Psoas muscle (tissue), 8 donors: Measurements from ENCODE around the gene ITFG1. TPM values are rescaled to one million over a fixed set of nuclear protein-coding genes. Genes with fewer than 3 reads are reported as not detected.

Experiments
- ATAC-seq, 4 donors: fragments of 200-7000 bp; cut with Tn5 transposase; one replicate each; pipeline ENCODE4 v1.9.1; 2020; ENCODE audit warnings: moderate library complexity in 3 of 4, mild to moderate bottlenecking in 2 of 4
- DNase-seq, 2 donors: peaks; one replicate each; pipeline ENCODE4 v3.0.0-alpha.2; 2020
- H3K27ac ChIP-seq: fragments of 200-600 bp; one replicate; pipeline ENCODE4 v1.8.0; 2022
- H3K27me3 ChIP-seq, 3 donors: fragments of 200-600 bp in 1 of 3; one replicate each; pipeline versions ENCODE4 v1.6.1 to v1.8.0; 2013 to 2022; ENCODE audit warnings: low read length in 2 of 3, mild to moderate bottlenecking in 2 of 3, moderate library complexity in 1 of 3; ENCODE audit not compliant: insufficient read depth in 3 of 3
- H3K36me3 ChIP-seq, 2 donors: fragments of 200-600 bp in 1 of 2; one replicate each; pipeline versions ENCODE4 v1.6.1 to v1.8.0; 2013 to 2022; ENCODE audit warnings: low read depth in 1 of 2, mild to moderate bottlenecking in 1 of 2, moderate library complexity in 1 of 2; ENCODE audit not compliant: insufficient read depth in 1 of 2
- H3K4me1 ChIP-seq: fragments of 200-600 bp; one replicate; pipeline ENCODE4 v1.8.0; 2022
- H3K4me3 ChIP-seq: fragments of 200-600 bp; one replicate; pipeline ENCODE4 v1.8.0; 2022; ENCODE audit warnings: mild to moderate bottlenecking
- H3K9me3 ChIP-seq: fragments of 200-600 bp; one replicate; pipeline ENCODE4 v1.8.0; 2022
- CTCF ChIP-seq: fragments of 200-600 bp; IDR thresholded peaks from one replicate; pipeline ENCODE4 v1.8.0; 2022; ENCODE audit warnings: antibody characterized with exemption
- WGBS, 3 donors: extraction: QIAGEN DNeasy Blood & Tissue Kit; methylation state at CpG; one replicate each; pipeline versions ENCODE4 v1.1.6 to v1.1.7; 2013; 5-methylcytosine and 5-hydroxymethylcytosine counted together
- intact Hi-C, 2 donors: fragments of 100-400 bp; cut with DNase I; formaldehyde crosslinking; loops; one replicate each; pipeline versions ENCODE4 v1.11.0 to v1.14.2; 2022
- polyA plus RNA-seq, 3 donors: library from polyadenylated mRNA; stranded (reverse); fragments of 200-250 nt; gene quantifications; one replicate each; pipeline ENCODE4 v1.2.3, GENCODE V29; 2013
- total RNA-seq, 4 donors: library from RNA; stranded (reverse); fragmentation: NEBNext Ultra II Directional in 2 of 4; extraction: Animal tissue kit (Norgen Biotek cat#: 25700) in 2 of 4; gene quantifications; one replicate each; pipeline versions ENCODE4 v1.2.1 to v1.2.4, GENCODE V29; 2021 to 2023
- donor health status: healthy with polysubstance abuse.
- donor health status: DM: no; HTN: no; CAD: no; lungs with moderate emphysema.
- donor health status: Bipolar disorder and iron deficiency.
- donor health status: healthy.
- donor health status: DM: yes; HTN: yes; CAD: no.
- donor health status: DM: no; HTN: no; CAD: no.
- donor health status: DM: no; HTN: no; CAD: no.
- donor health status: DM: yes; HTN: yes; CAD: no.

Gene ITFG1
- total and polyA plus RNA-seq, 7 donors: 13.0 to 30.3 (median 22.6) TPM

DNA sequence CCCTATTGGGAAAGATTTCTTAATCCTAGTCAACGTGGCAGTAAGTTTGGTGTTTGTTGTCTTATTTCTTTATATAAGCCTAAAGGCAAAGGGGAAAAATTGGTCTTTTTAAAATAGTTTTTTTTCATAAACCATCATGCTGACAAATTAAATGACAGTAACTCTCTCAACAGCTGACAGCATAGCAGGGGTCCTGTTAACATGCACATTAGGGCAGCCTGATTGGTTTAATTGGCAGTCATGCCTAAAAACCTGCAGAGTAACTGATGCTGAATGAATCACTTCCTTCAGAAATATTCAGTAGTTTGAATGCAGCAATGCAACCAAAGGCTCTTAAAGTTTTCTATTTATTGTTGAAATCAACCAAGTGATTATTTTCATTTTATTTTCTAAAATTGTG, 85.4 kb downstream of the ITFG1 start:
- no peak for ATAC-seq
- no peak overlapping the region for H3K4me3 ChIP-seq
- peaks cover 0 to 20% of the 10 kb centered on the region in 2 donors for H3K36me3 ChIP-seq
- H3K27ac ChIP-seq: no peak overlapping the region
- intact Hi-C loops: no loop called here
- no peaks in the 10 kb centered on the region for H3K9me3 ChIP-seq
- no peaks in the 10 kb centered on the region for H3K27me3 ChIP-seq
- TF ChIP-seq CTCF: no peak
- no peak for DNase-seq
- WGBS, 3 donors: 82 to 95% (median 83%) methylated on average over 1 of the region's 1 CpG
- no peaks in the 10 kb centered on the region for H3K4me1 ChIP-seq

DNA sequence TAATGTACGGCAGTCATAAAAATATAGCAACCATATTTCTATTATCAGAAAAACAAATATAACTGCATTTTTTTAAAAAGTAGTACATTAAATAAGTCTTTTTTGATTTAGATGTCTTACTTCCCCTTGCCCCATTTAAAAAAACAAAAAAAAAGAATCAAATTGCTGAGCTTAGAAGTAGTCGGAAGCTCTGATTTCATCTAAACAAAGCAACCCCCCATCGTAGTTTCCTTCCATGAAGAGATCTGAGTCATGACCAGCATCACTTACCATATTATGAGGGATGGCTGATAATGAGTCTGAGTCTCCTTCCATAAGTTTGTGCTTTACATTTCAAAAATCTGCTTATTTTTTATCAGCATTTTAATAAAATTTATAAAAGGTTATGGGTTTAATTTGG, 86.2 kb downstream of the ITFG1 start:
- no peak for TF ChIP-seq CTCF
- Histone ChIP-seq H3K27me3 (no peaks in the 10 kb centered on the region), H3K36me3 (peaks cover 0 to 20% of the 10 kb centered on the region in 2 donors), H3K9me3 (no peaks in the 10 kb centered on the region), H3K27ac (no peak overlapping the region), H3K4me3 (no peak overlapping the region), H3K4me1 (no peaks in the 10 kb centered on the region)
- ATAC-seq (no peak), DNase-seq (no peak)
- intact Hi-C loops: no loop called here
- WGBS, 3 donors: 95 to 97% (median 96%) methylated on average over 3 of the region's 3 CpGs

GRCh38 chr16:47371271-47372014, 89.4 kb downstream of the ITFG1 start:
- ATAC-seq (no peak), DNase-seq (no peak)
- TF ChIP-seq CTCF: no peak
- 96 to 98% (median 97%) methylated on average over 5 of the region's 5 CpGs for WGBS, 3 donors
- intact Hi-C loops: no loop called here
- Histone ChIP-seq H3K9me3 (no peaks in the 10 kb centered on the region), H3K4me1 (no peaks in the 10 kb centered on the region), H3K27ac (no peak overlapping the region), H3K4me3 (no peak overlapping the region), H3K27me3 (no peaks in the 10 kb centered on the region), H3K36me3 (peaks cover 0 to 20% of the 10 kb centered on the region in 2 donors)

- intact Hi-C loops: no loop called here
- H3K27ac ChIP-seq: no peak overlapping the region
- no peak for TF ChIP-seq CTCF
- H3K36me3 ChIP-seq: peaks cover 0 to 17% of the 10 kb centered on the region in 2 donors
- 93 to 94% (median 93%) methylated on average over 12 of the region's 12 CpGs for WGBS, 3 donors
- H3K27me3 ChIP-seq: no peaks in the 10 kb centered on the region
- DNase-seq (no peak), ATAC-seq (no peak)
- no peak overlapping the region for H3K4me3 ChIP-seq
- H3K4me1 ChIP-seq: no peaks in the 10 kb centered on the region
- no peaks in the 10 kb centered on the region for H3K9me3 ChIP-seq
Observed at GRCh38 chr16:47370536-47370935, 90.3 kb downstream of the ITFG1 start.

DNA sequence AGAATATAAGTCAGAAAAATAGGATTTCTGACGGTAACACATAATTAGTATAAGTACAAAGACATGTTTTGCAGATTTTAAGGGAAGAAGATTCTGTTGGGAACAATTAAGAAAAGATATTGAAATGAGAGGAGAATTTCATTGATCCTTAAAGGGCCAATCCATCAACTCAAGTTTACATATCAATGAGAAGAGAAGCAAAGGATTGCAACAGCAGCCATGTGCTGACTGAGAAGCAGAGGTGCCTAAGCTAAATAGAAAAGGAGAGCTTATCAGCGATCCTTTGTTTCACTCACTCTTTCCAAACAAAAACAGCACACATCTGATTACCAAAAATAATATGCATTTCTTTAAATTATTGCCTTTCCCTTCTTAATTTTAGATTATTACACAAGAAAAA, 94.6 kb downstream of the ITFG1 start:
- Histone ChIP-seq H3K27me3 (no peaks in the 10 kb centered on the region), H3K36me3 (peaks cover 0 to 8% of the 10 kb centered on the region in 2 donors), H3K4me1 (no peaks in the 10 kb centered on the region), H3K4me3 (no peak overlapping the region), H3K27ac (no peak overlapping the region), H3K9me3 (no peaks in the 10 kb centered on the region)
- WGBS, 3 donors: 65 to 82% (median 72%) methylated on average over 2 of the region's 2 CpGs
- no peak for ATAC-seq
- DNase-seq: no peak
- no peak for TF ChIP-seq CTCF
- intact Hi-C loops: no loop called here
